ENCODE measurements around the gene ANKRD13B.
A peak's percentile ranks its signal among the peaks of the same experiment; 100 is the strongest.

Gene ANKRD13B

DNA sequence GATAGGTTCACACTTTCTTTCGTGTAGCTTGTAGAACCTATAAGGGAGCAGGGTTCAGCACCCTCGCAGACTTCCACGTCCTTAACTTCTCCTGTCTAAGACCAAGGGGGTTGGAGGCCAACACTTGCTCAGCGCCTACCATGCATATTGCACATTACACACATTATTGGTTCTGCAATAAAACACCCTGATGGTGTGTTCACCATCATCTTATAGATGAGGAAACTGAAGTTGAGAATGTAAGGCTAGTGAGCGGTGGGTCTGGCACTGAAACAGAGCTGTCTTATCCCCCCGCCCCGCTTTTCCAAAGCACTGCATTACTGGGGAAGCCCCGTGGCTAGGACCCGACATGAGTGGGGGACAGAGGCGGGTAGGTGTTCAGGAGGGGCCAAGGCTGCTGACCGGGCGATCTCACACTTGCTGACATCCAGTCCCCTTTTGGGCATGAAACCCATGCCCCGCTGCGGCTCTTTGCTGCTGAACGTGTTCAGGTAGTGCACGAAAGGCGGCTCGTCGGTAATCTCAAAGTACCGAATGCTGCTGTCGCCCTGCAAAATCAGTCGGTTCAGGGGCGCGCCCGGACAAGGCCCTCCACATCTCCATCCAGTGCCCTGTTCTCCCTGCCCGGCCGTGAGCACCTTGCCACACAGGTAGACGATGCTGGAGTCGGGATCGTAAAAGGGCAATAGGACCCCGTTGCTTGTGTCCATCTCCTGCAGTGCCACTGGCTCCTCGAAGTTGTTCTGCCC lies 23.5 kb downstream of the ANKRD13B start:
- no peak for DNase-seq (ENCODE audit: low read depth in 2 of 2, low spot score in 1 of 2)

DNA sequence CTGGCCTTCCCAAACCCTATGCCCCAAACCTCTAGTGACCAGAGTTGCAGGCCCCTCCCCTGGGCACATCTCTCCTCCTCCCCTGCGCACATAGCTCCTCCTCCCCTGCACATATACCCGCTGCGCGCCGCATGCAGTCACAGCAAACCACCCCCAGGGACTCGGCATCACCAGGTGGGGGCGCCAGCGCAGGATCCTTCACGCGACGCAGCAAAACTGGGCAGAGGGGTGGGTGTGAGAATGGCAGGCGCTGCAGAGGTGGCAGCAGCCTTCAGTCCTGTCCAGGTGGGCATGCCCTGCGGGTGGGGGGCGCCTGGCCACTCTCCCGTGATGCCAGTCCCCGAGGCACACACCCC lies 24.2 kb downstream of the ANKRD13B start:
- DNase-seq (ENCODE audit: low read depth in 2 of 2, low spot score in 1 of 2) = peak; percentile 64 to 77

DNA sequence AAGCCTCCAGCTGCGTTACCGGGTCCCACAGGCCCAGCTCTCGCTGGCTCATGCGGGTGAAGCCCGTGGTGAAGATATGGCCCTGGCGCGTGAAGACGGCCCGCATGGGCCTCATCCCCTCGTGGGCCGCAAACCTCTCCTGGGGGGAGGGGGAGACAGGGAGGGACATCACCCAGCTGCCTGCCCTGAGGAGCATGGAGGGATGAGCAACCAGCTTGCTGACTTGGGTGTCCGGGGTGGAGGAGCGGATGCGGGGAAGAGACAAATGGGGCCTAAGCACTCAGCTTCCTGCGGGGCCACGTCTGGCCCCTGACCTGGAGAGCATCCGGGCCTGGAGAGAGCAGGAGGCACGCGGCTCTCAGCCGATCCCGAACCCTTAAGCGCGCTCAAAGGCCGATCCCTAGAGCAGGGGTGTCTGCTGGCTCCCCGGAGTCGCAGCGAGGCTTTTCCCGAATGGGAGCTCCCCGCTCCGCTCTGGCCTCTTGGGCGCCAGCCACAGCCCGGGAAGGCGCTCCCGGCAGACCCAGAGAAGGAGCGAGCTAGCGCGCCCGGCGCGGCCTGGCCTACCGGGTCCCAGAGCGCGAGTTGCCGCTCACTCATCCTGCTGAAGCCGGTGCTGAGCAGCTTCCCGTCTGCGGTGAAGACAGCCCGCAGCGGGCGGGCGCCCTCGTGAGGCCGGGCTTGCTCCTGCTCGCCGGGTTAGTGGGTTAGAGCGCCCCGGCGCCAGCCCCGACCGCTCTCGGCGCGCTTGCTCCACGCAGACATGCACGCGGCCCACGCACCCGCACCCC lies 24.7 kb downstream of the ANKRD13B start:
- DNase-seq (ENCODE audit: low read depth in 2 of 2, low spot score in 1 of 2) = peak; percentile 62 to 73

DNA sequence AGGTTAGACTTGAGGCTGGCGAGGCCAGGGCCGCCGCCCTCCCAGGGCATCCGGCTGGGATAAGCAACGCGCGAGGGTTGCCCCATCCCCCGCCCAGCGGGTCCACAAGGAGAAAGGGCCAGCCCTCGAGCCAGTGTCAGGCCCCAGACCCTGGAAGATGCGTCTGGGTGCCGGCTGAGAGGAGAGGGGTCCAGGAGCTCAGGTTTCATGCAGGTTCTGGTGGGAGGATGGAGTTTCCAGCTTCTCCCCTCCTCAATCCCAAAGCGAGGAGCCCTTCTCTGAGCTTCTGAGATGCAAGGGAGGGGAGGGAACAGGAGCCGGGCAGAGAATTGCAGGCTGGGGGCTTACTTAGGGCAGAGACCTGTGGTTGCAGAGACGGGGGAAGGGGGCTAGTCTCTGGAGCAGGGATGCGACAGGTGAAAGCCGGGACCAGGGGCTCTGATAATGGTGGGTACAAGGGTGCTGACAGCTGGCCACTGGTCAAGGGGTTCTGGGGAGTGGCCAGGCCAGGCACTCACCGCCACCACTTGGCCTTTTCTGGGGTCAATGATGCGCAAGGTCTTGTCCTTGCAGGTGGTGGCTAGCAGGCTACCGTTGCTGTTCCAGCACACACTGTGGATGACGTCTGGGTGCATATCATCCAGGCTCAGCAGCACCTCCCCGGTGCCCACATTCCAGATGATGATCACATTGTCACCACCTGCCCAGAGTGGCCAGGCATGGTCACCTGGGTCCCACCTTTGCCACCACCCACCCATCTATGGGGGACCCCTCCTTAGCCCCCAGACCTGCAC lies 25.5 kb downstream of the ANKRD13B start:
- no peak for DNase-seq (ENCODE audit: low read depth in 2 of 2, low spot score in 1 of 2)

DNA sequence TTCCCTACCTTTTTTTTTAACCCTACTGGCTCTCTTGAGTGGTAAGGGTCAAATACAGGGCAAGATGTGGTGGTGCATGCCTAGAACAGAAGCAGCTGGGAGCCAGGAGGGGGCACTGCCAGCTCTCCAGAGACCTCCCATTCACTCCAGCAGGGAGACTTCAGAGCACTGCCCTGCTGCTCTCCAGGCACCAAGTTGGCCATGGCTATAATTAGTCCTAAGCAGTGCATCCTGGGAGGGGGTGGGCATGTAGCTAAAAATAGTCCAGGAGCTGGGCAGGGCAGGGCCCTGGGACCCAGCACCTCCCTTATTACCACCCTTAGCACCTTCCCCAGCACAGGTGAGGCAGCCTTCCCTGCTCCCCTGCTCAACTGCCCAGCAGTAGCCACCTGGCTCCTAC lies 26.3 kb downstream of the ANKRD13B start:
- DNase-seq (ENCODE audit: low read depth in 2 of 2, low spot score in 1 of 2) = no peak

DNA sequence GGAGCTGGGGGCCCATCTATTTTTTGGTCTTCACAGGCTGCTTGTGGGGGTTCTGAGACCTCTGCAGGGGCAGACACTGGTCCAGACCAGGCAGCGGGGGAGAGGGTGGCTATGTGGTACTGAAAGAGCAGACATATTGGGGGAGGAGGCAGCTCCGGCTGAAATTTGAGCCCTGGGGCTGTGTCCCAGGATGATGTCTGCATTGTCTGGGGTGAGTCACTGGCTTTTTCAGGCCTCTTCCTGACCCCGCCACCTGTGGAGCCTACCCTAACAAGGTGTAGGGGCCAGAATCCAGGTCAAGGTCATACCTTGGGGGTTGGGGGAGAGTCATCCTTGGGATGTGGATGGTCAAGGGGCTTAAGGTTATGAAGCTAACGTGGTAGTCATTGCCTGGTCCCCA lies 27.3 kb downstream of the ANKRD13B start:
- DNase-seq (ENCODE audit: low read depth in 2 of 2, low spot score in 1 of 2) = no peak

DNA sequence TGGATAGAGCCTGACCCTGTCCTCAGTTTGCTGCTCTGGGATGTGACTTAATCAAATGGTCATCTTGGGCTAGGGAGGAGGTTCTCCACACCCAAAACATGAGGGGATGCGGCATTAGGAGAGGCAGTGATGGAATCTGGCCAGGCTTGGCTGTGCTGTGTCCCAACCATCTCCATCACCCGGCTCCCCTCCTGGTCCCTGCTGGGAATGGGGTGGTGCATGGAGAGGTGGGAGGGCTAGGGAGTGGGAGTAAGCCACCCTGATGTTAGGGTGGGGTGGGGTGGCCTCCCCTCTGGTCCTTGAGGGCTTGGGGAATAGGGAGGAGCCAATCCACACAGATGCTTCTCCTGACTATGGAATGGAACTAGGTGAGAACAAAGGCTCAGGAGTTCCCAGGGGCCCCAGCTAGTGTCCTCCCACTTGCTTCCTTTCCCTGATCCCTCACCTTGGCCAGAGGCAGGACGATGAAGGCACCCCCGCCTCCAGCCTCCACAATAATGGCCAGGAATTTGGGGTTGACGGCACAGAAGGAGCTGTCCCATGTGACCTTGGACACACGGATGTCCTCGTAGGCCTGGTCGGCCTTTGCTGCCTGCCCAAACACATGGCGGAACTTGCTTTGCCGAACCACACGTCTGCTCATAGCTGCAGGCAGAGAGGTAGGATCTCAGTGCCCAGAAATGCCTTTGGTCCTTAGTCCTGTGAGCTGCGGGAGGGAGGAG lies 28.0 kb downstream of the ANKRD13B start:
- no peak for DNase-seq (ENCODE audit: low read depth in 2 of 2, low spot score in 1 of 2)

DNA sequence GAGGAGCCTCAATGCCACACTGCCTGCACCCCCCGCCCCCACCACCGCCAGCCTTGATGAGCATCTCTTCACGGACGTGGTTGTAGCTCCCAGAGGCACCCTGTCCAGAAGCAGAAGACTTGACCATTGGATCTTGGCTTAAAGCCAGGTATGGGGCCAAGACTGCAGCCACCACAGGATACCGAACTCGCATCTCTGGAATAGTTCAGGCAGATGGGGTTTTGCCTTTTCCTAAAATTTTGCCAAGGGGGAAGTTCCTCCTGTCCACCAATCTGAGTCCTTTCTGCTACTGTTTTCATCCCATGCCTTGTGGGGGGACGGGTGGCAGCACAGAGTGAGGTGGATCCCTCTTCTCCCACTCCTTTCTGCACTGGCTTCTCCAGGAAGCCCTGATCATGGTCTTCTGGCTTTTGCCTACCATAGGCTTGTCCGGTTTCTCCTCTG lies 28.8 kb downstream of the ANKRD13B start:
- DNase-seq (ENCODE audit: low read depth in 2 of 2, low spot score in 1 of 2) = no peak

DNA sequence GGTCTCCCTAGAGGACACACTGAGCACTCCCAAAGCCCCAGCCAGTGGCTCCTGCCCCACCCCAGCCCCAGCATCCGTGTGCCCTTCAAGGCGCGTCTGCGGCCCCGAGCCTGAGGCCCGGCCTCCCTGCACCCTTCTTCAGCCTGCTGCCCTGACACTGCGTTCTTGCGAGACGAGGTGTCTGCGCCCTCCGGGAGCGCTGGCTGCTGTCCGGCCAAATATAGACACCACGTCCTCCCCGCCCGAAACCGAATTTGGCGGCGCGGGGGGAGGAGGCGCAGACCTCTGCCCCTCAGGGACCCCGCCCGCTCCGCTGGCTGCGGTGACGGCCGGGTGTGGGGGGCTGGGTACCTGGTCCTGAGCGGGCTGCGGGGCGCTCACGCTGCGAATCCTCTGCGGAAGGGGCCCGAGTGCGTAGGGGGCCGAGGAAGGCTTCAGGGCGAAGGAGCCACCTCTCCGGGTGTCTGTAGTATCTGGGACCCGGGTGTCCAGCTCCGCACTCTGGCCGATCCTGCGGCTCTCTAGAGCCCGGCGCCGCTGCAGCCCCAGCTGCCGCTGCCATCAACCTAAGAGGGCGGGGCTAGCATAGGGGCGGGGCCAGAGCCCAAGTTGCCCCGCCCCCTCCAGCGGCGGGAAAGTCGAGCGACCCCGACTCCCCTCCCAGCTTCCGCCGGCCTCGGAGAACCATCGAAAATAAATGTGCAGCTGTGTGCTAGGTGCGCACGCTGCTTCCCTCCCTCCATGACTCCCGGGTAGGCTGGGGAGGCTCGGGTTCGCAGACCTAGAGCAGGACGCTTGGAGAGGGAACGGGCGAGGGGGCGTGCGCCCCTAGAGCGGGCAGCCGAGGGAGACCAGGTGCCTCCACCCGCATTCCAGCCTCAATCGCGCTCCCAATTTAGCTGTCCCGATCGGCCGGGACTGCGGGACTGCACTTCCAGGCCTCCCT lies 29.7 kb downstream of the ANKRD13B start, which contains the start of gene CORO6:
Gene CORO6, minus strand, starts transcription at position 576 of the 946 bp plus-strand sequence. CDS start 1,491 bp downstream, outside the sequence.
- peak in 1 of 2 donors; percentile 36 for DNase-seq (ENCODE audit: low read depth in 2 of 2, low spot score in 1 of 2)

DNA sequence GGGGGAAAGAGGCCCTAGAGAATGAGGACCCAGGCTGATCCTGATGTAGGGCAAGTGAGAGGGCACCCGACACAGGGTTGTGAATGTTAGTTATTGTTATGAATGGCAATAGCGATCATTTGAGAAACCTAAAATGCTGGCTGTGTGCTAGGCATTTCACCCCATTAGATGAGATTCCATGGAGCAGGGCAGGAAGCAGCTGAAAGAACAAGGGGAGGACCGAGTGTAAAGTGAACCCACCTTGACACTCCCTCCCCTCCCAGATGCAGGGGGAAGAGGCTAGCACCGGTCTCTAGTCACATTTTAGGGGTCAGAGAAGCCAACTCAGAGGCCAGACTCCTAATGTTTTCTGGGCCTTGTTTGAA lies 30.3 kb downstream of the ANKRD13B start:
- DNase-seq (ENCODE audit: low read depth in 2 of 2, low spot score in 1 of 2) = no peak

DNA sequence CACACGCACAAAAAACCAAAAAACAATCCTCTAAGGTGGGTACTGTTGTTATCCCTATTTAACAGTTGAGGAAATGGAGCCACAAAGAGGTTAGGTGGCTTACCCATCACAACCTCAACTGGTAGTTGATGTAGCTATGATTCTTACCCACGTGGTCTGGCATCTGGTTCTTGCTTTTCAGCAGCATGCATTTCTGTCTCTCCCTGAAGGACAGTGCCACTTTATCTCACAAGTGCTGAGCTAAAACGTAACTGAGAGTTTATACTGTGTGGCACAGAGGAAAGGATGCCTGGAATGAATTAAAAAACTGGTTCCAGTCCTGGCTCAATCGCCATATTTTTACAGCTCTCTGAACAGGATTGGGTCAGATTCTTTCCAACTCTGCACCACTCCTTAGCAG lies 31.7 kb downstream of the ANKRD13B start:
- DNase-seq (ENCODE audit: low read depth in 2 of 2, low spot score in 1 of 2) = no peak

DNA sequence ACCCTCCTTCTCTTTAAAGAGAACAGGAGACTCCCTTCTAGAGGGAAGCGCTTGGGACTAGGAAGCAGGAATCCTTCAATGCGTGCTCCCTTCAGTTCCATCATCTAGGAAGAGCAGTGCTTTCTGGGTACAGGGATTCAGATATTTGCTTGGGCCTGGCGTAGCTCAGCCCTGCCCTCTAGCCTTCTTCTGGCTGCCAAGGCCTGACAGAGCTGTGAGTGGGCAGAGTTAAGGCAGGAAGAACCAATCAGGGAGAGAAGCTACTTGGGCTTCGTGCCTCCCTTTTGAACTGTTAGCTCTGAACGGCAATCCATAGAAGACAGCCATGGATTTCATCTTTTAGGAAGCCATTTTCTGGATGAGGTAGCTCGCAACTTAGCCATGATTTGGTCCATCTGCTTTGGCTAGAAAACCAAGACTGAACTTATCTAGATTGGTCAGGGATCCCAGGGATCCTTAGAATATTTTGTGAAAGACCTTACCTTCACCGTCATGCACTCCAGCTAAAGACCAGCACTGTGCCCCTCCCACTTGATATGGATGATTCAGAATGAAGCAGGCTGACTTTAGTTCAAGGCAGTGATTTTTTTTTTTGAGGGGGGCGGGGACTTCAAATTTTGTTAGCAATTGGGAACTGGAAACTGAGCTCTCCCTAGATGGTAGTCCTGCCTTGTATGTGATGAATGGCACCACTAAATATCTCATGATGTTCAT lies 32.3 kb downstream of the ANKRD13B start:
- DNase-seq (ENCODE audit: low read depth in 2 of 2, low spot score in 1 of 2) = no peak

DNA sequence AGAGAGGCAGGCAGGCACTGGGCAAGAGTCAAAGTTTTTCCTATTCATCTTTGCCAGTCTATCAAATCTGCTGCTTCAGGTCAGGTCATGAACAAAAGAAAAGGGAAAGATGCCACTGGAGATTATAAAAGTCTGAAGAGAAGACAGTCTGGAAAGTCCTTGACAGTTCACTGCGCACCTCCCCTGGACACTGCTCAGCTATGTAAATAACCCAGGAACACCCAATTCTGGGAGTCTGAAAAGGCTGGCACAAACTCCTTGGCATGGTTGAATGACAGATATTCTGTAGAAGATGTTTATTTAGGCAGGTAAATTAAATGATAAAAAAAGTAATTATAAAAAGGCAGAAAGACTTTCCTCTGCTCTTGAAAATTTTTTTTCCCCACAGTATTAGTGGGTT lies 35.0 kb downstream of the ANKRD13B start:
- no peak for DNase-seq (ENCODE audit: low read depth in 2 of 2, low spot score in 1 of 2)

DNA sequence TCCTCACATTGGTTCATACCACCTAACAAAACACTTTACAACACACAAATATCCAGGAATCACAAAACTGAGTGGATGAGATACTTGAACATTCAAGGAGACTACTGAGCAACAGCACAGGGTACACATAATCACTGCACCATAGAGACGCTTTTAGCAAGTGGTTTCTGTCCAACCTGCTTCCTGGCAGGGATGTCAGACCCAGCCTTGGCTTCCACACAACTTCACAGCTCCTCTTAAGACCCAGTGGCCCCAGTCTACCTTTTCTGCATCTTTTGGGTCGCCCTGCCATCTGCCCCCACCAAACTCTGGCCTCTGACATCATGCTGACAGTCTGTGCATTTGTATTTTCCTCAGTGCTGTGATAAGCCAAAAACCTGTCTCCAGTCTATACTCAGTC lies 35.7 kb downstream of the ANKRD13B start:
- DNase-seq (ENCODE audit: low read depth in 2 of 2, low spot score in 1 of 2) = no peak

DNA sequence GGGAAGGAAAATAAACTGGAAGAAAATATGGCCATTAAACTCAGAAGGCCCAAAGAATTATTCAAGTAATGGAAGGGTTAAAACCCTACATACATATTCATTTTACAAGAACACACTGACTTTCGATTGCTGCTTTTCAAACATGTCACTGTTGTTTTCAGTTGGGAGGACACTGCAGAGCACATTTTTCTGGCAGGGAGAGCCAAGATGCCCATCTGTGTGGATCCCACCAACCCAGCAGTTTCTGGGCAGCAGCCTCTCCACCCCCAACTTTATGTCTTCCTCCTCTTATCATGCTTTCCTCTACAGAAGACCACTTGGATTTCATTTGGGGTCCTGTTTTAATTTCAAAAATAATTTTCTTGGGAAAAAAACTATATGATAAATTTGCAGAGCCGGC lies 36.9 kb downstream of the ANKRD13B start:
- DNase-seq (ENCODE audit: low read depth in 2 of 2, low spot score in 1 of 2) = no peak

DNA sequence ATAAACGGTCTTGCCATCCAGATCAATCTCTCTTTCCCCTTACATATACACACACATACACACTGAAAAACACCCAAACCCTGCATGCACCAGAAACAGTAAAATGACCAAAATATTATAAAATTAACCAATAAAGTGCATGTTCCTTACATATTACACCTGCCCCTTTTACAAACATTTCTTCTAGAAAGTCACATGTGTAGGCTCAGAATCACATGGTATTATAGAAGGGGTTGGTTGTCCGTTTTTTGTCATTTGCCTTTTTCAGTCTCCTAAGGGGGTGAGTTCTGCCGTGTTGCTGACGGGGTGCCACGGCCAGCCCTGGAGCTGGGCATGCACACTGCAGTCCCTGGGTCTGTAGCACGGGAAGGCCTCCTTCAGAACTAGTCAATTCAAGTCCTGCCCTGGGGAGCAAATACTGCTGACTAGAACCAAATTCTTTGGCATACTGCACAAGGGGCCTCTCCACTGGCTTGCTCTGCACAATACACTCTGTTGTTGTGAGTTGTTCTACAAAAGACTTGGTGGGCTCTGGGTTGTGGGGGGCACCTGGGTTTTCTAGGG lies 37.8 kb downstream of the ANKRD13B start:
- DNase-seq (ENCODE audit: low read depth in 2 of 2, low spot score in 1 of 2) = no peak

DNA sequence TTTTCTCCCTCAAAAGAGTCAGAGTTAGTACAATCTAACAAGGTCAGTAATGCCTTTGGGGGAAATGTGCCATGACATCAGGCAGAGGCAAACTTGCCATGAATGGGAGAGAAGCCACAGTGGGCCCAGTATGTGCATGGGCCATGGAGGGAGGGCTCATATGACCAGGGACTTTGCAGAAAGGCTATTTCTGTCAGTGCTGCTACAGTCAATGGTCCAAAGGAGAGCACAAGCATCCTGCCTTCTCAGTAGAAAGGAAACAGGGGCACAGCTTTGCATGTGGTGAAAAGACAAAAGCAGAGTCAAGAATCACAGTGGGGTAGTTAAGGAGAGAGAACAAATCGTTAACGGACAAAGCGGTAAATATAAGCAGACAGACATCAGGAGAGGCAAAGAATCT lies 41.0 kb downstream of the ANKRD13B start:
- DNase-seq (ENCODE audit: low read depth in 2 of 2, low spot score in 1 of 2) = no peak

DNA sequence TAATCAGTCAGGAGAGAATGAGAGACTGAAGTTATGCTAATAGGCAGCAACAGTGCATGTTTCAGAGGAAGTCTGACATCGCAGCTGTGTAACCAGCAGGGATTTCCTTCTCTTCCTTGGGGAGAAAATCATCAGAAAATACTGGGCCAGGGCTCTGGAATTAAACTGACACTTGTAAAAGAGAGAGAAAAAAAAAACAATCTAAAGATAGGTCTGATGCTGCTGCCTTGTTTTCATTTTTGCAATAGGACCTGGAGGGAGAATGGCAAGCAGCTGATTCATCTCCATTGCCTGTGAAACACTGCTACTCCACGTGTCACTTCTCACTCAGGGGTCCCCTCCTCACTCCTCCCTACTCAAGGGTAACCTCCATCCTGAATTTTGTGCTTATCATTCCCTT lies 47.5 kb downstream of the ANKRD13B start:
- DNase-seq (ENCODE audit: low read depth in 2 of 2, low spot score in 1 of 2) = no peak
